ELR (cell line): ENCODE measurements around the gene BTBD8.
A peak's percentile ranks its signal among the peaks of the same experiment; 100 is the strongest.
"Not testable (repeated sequence)": the region's sequence is repeated elsewhere in the genome, so short reads cannot be mapped to it uniquely, and the experiment has no call there.

Experiments
- DNase-seq: peaks from one replicate; pipeline ENCODE4 v3.0.0-alpha.2; 2015; ENCODE audit warnings: low read depth

The BTBD8 gene

GRCh38 chr1:92080128-92080985 lies at the start of gene BTBD8:
Gene BTBD8, plus strand, starts transcription at chr1:92080345. Its CDS starts 227 bp downstream, at chr1:92080572.
- peak; percentile 92 for DNase-seq

- peak; percentile 83 for DNase-seq
These were observed 49.5 kb upstream of the BTBD8 start for GRCh38 chr1:92030656-92031107.

- peak; percentile 26 for DNase-seq
These were observed 48.6 kb upstream of the BTBD8 start for GRCh38 chr1:92031281-92032110.

- DNase-seq, result peak; percentile 11
These were observed 42.7 kb upstream of the BTBD8 start for GRCh38 chr1:92037400-92037799.

- no peak for DNase-seq
These were observed 41.3 kb upstream of the BTBD8 start for GRCh38 chr1:92038695-92039346.

- DNase-seq, result no peak
These were observed 39.2 kb upstream of the BTBD8 start for GRCh38 chr1:92040971-92041370.

- no peak for DNase-seq
These were observed 36.5 kb upstream of the BTBD8 start for GRCh38 chr1:92043621-92044020.

DNA sequence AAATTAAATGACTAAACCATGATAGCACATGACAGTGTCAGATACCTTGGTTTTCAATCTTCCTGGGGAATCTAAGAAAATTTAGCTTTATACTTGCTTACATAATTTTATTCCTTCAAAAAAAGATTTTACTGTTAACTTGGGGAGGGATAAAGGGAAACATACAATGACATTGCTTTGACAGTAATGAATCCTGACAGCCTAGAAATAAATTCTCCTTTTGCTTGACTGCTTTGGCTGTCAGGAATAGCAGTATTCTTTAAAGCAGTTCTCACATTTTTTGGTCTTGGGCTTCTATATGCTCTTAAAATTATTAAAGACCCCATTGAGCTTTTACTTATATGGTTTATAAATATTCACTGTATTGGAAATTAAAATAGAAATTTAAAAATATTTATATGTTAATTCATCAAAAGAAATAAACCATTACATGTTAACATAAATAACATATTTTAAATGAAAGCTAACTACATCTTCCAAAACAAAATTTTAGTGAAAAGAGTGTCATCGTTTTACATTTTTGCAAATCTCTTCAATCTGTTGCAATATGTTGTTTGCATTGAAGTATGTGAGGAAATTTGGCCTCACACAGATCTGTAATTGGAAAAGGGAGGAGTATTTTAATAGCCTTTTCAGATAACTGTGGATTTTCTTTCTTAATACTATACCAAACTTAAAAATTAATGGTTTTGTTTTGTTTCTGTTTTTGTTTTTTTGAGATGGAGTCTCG lies 34.2 kb upstream of the BTBD8 start:
- no peak for DNase-seq

- peak; percentile 17 for DNase-seq
These were observed 28.2 kb upstream of the BTBD8 start for GRCh38 chr1:92051948-92052347.

DNA sequence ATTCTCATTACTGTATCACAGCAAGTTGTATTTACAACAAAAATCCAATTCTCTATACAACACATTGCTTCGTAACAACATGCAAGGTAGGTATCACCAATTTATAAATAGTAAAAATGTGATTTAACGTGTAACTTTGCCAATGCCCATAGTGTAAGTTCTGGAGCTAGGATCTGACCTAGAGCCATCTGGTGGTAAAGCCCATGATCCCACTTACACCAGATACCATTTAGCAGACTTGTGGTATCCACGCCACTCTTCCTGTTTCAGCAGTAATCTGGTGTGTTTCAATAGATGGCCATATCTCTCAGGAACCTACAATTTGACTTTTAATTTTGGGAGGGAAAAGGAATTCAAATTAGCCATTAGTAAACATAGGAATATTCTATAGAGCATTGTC lies 15.1 kb upstream of the BTBD8 start:
- peak; percentile 7 for DNase-seq

DNA sequence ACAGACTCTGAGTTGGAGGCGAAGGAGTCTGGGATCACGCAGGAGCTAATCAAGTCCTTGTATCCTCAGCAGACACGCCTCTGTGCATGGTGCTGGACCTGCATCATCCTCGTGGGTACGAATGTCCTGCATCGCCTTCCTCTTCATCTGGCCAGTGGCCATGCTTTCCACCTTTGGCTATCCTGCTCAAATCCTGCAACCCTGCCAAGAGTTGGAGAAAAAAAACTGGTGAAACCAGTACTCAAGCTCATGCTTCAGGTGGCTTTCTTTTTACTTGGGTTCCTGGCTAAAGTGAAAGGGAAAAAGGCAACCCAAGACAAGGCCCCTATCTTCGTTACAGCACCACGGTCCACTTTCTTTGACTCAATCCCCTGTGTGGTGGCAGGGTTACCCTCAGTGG lies 13.8 kb upstream of the BTBD8 start:
- DNase-seq, result no peak

DNA sequence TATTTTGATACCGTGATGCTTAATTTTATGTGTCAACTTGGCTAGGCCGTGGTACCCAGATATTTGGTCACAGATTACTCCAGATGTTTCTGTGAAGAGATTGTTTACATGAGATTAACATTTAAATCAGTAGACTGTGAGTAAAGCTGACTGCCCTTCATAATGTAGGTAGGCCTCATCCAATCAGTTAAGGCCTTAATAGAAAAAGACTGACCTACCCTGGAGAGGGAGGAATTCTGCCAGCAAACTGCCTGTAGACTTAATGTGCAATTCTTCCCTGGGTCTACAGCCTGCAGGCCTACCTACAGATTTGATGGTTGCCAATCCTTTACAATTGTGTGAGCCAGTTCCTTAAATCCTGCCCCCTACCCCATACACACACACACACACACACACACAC lies 9.3 kb upstream of the BTBD8 start:
- DNase-seq, result no peak

DNA sequence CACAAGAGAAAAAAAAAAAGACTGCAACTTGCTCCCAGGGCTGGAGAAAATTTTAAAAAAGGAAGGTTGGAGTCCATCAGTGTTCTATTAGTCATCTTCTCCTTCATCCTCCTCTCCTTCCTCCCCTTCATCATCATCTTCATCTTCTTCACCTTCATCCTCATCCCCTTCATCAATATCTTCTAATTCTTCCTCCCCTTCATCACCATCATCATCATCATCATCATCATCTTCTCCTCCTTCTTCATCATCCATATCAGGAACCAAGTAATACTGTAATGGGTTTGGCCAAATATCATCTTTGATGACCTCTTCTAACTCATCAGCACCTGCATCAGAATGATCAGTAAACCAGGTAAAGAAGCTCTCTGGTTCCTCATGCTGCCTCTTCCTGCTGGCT lies 5.7 kb upstream of the BTBD8 start:
- not testable (repeated sequence) for DNase-seq

DNA sequence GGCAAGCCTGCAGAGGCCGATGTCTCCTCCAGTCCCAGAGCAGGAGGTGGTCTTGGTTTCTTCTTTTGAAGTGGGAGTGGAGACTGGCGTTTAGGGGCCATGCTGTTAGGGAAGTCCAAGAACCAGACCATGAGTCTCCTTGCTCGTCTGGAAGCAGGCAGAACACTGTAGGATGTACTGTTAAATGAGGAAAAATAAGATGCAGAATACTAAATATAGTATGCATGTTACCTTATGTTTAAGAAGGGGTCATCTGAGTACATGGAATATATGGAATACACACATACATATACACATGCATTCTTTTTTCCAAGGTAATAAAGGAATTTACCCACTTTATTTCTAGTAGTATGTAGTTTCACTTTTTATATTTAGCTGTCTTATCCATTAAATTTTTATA lies 4.8 kb upstream of the BTBD8 start, which contains the start of gene SETSIP:
Gene SETSIP, minus strand, starts transcription at position 101 of the 400 bp plus-strand sequence. Its CDS starts 0 bp downstream, at position 101.
- DNase-seq, result no peak

DNA sequence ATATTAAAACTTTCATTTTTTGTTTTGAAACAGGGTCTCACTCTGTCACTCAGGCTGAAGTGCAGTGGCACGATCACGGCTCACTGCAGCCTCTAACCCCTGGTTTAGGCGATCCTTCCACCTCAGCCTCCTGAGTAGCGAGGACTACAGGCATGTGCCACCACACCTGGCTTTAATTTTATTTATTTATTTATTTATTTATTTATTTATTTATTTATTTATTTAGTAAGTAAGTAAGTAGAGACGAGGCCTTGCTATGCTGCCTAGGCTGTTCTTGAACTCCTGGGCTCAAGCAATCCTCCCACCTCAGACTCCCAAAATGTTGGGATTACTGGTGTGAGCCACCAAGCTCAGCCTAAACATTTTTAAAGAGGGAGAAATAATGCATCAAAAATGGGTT lies 3.8 kb upstream of the BTBD8 start:
- DNase-seq, result no peak

- not testable (repeated sequence) for DNase-seq
These were observed 2.1 kb upstream of the BTBD8 start for GRCh38 chr1:92078077-92078476.

- no peak for DNase-seq
These were observed 704 bp upstream of the BTBD8 start for GRCh38 chr1:92079441-92079840.

- no peak for DNase-seq
These were observed 886 bp downstream of the BTBD8 start for GRCh38 chr1:92081031-92081430.

- no peak for DNase-seq
These were observed 4.5 kb downstream of the BTBD8 start for GRCh38 chr1:92084651-92085050.

- DNase-seq, result no peak
These were observed 5.6 kb downstream of the BTBD8 start for GRCh38 chr1:92085727-92086126.

GRCh38 chr1:92087542-92087941 lies 7.4 kb downstream of the BTBD8 start:
- no peak for DNase-seq

DNA sequence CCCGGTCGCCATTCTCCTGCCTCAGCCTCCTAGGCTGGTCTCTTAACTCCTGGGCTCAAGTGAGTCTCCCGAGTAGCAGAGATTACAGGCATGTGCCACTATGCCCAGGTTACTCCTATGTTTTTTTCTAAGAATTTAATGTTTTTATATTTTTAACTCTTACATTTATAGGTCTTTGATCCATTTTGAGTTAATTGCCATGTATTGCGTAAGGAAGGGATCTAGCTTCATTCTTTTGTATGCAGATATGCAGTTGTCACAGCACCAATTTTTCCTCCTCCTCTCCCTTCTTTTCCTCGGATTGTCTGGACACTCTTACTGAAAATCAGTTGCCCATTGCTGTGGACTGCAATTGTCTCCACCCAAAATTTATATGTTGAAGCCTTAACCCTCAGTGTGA lies 11.5 kb downstream of the BTBD8 start:
- DNase-seq, result no peak
